GM12865 (cell line): ENCODE results near the gene LONP2.

Experiments
- DNase-seq: peaks from one replicate; pipeline ENCODE4 v3.0.0; 2010; ENCODE audit warnings: low read depth
- H3K4me3 ChIP-seq: 2 replicates; pipeline ENCODE4 v1.5.1; 2011; ENCODE audit warnings: mild to moderate bottlenecking, low read depth, low read length, control low read depth
- TF ChIP-seq, protein P1 (sequence below): IDR thresholded peaks from 2 replicates; pipeline ENCODE4 v1.5.1; 2011; ENCODE audit warnings: low read length, control low read depth, low read depth, inconsistent platforms; ENCODE audit not compliant: insufficient read depth; ENCODE audit errors: missing control alignments

LONP2 gene

GRCh38 chr16:48284772-48285409, 40.8 kb downstream of the LONP2 start:
- no peak overlapping the region for H3K4me3 ChIP-seq
- TF ChIP-seq, protein P1, sequence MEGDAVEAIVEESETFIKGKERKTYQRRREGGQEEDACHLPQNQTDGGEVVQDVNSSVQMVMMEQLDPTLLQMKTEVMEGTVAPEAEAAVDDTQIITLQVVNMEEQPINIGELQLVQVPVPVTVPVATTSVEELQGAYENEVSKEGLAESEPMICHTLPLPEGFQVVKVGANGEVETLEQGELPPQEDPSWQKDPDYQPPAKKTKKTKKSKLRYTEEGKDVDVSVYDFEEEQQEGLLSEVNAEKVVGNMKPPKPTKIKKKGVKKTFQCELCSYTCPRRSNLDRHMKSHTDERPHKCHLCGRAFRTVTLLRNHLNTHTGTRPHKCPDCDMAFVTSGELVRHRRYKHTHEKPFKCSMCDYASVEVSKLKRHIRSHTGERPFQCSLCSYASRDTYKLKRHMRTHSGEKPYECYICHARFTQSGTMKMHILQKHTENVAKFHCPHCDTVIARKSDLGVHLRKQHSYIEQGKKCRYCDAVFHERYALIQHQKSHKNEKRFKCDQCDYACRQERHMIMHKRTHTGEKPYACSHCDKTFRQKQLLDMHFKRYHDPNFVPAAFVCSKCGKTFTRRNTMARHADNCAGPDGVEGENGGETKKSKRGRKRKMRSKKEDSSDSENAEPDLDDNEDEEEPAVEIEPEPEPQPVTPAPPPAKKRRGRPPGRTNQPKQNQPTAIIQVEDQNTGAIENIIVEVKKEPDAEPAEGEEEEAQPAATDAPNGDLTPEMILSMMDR: no peak
- peak; percentile 43 for DNase-seq

DNA sequence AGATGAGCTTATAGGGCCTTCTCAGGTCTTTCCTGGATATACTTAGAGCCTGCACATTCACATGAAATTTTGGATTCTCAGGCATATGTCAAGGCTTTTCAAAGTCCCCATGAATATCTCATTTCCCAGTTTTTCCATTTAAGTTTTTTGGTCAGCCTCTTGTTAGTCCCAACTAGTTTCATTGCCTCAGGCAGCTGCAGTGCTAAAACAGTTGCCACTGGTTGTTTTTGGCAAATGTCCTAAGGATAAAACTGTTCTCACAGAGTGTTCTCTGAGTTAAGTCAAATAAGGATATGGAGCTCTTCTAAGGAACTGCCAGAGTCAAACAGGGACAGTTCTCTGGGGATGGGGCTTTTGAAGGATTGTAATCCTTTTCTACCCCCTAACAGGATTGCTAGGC, 43.1 kb downstream of the LONP2 start:
- DNase-seq: no peak
- no peak overlapping the region for H3K4me3 ChIP-seq
- TF ChIP-seq, protein P1: no peak

DNA sequence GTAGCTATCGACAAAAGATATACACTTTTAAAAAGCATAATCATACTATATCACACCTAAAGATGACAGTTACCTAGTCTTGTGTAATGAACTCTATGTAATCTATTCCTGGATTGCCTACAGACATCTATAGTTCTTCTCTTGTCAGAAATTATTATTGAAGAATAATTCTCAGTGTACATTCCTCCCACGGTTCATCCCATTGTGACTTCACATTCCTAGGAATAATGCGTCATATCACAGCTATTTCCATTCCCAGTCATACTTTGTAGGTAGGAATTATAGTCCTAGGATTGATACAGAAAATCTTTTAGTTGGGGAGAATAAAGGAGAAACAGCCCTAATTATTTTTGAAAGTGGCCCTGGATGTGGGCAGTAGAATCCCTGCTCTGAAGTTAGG, 47.2 kb downstream of the LONP2 start:
- no peak for DNase-seq
- TF ChIP-seq, protein P1: no peak
- no peak overlapping the region for H3K4me3 ChIP-seq

GRCh38 chr16:48291754-48292153, 47.7 kb downstream of the LONP2 start:
- DNase-seq: no peak
- H3K4me3 ChIP-seq: no peak overlapping the region
- TF ChIP-seq, protein P1: no peak

DNA sequence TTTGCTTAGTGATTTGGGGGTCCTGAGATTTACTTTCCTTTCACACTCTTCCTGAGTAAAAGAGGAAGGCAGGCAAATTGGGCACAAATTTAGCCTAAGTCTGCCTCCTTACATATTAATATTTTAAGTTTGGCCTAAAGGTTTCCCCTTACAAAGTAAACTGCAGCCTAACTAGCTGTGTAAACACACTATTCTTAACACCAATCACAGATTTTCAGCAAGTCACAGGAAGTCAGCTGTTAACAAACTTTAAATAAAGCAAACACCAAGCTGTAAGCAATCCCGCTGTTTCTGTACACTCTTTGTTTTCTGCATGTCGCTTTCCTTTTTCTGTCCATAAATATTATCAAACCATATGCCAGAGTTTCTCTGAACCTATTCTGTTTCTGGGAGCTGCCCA, 48.4 kb downstream of the LONP2 start:
- TF ChIP-seq, protein P1: no peak
- H3K4me3 ChIP-seq: no peak overlapping the region
- DNase-seq: no peak

- DNase-seq: no peak
- no peak overlapping the region for H3K4me3 ChIP-seq
- TF ChIP-seq, protein P1: no peak
Measured at GRCh38 chr16:48294724-48295123, 50.6 kb downstream of the LONP2 start.
